ENCODE measurements around the gene ST7. TPM values are rescaled to one million over a fixed set of nuclear protein-coding genes. Genes with fewer than 3 reads are reported as not detected.

The ST7 gene
- total and polyA plus RNA-seq, 2 donors (not counting 3 experiments of a cell fraction or from before 2014, with no cell fraction given), result 18.6 to 24.9 TPM

DNA sequence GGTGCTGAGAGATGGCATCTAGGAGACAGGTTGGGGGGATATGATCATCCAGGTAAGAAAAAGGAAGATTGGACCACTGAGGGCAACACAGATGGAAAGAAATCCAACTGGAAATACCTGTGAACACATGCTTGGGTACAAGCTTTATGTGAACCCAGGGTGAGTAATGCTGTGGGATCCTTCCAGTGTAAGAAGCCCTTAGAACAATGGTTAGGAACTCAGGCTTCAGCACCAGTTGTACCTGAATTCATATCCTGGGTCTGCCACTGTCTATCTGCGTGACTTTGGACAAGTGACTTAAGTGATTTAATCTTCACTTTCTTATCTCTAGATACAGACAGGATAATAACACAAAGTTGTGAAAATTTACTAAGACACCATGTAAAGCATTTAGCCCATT is 131.0 kb downstream of the ST7 start:
- dilution Hi-C loops (cut with MboI; ENCODE audit: extremely low pct_ligation_motif_present, low sequenced_read_pairs) (no loop called here), intact Hi-C loops (cut with micrococcal nuclease) (no loop called here)
- no peaks in the 10 kb centered on the region for H3K9me1 ChIP-seq (replicated peaks; ENCODE audit: control insufficient read depth, extremely low read depth, insufficient read depth, low read length)
- no peak overlapping the region for H3K9ac ChIP-seq (replicated peaks; ENCODE audit: extremely low read depth, insufficient read depth, low read length)
- no peak overlapping the region for H3K27ac ChIP-seq (ENCODE audit: insufficient read depth, low read depth, low read length)
- H4K20me1 ChIP-seq (replicated peaks; ENCODE audit: control insufficient read depth, extremely low read depth, insufficient read depth, low read length), result no peaks in the 10 kb centered on the region
- TF ChIP-seq EZH2 (IDR thresholded peaks at IDR 0.05; ENCODE audit: borderline replicate concordance, low read depth, low read length, severe bottlenecking) (no peak), JUN (IDR thresholded peaks at IDR 0.05; ENCODE audit: borderline replicate concordance, insufficient read depth, insufficient read length, low read depth) (no peak), POLR2A (IDR thresholded peaks at IDR 0.05; ENCODE audit: low read depth, low read length) (no peak), FOS (IDR thresholded peaks at IDR 0.05; ENCODE audit: borderline replicate concordance, insufficient read depth, low read length) (no peak), MYC (IDR thresholded peaks at IDR 0.05; ENCODE audit: low read depth, low read length) (no peak), POLR2AphosphoS5 (IDR thresholded peaks at IDR 0.05; ENCODE audit: insufficient read depth, low read depth, low read length) (no peak)
- TF ChIP-seq, protein P1, sequence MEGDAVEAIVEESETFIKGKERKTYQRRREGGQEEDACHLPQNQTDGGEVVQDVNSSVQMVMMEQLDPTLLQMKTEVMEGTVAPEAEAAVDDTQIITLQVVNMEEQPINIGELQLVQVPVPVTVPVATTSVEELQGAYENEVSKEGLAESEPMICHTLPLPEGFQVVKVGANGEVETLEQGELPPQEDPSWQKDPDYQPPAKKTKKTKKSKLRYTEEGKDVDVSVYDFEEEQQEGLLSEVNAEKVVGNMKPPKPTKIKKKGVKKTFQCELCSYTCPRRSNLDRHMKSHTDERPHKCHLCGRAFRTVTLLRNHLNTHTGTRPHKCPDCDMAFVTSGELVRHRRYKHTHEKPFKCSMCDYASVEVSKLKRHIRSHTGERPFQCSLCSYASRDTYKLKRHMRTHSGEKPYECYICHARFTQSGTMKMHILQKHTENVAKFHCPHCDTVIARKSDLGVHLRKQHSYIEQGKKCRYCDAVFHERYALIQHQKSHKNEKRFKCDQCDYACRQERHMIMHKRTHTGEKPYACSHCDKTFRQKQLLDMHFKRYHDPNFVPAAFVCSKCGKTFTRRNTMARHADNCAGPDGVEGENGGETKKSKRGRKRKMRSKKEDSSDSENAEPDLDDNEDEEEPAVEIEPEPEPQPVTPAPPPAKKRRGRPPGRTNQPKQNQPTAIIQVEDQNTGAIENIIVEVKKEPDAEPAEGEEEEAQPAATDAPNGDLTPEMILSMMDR (IDR thresholded peaks at IDR 0.05; ENCODE audit: extremely low read depth in 1 of 2, insufficient read depth in 1 of 2, low read depth in 1 of 2, low read length in 2 of 2), result no peak
- TF ChIP-seq, protein P2, sequence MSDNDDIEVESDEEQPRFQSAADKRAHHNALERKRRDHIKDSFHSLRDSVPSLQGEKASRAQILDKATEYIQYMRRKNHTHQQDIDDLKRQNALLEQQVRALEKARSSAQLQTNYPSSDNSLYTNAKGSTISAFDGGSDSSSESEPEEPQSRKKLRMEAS (IDR thresholded peaks at IDR 0.05; ENCODE audit: insufficient read depth, insufficient read length), result no peak
- no peaks in the 10 kb centered on the region for H3K27me3 ChIP-seq (ENCODE audit: control insufficient read depth in 2 of 2, insufficient read depth in 2 of 2, low read length in 2 of 2)
- no TSS peak for BruUV-seq (replicated peaks)
- no peak overlapping the region for H3K4me2 ChIP-seq (ENCODE audit: insufficient read depth, low read length)
- peaks cover 1% of the 10 kb centered on the region for H3K79me2 ChIP-seq (ENCODE audit: control insufficient read depth, insufficient read depth, low read length)
- ChIA-PET POLR2A (no interaction called here), CTCF (interaction anchor here (0.6 to 1.6 kb wide), 3 partner anchors 34 to 99 kb away, joined by 3 to 5 read pairs (median 3); no protein-coding TSS in a partner anchor)
- H2AFZ ChIP-seq (ENCODE audit: low read depth, low read length), result no peak overlapping the region
- H3K36me3 ChIP-seq (ENCODE audit: control insufficient read depth in 2 of 2, extremely low read depth in 1 of 2, insufficient read depth in 2 of 2, low read length in 2 of 2), result no peaks in the 10 kb centered on the region
- peaks cover 9% of the 10 kb centered on the region for H3K4me1 ChIP-seq (ENCODE audit: control insufficient read depth, extremely low read depth, insufficient read depth, low read length)
- no peak overlapping the region for H3K4me3 ChIP-seq (replicated peaks in 1 of 3; ENCODE audit: insufficient read depth in 1 of 3, low read depth in 1 of 3, low read length in 3 of 3)
- H3K9me3 ChIP-seq (replicated peaks; ENCODE audit: control insufficient read depth, insufficient read depth, low read length), result no peaks in the 10 kb centered on the region
- FAIRE-seq (no peak), DNase-seq (ENCODE audit: low read depth, low spot score) (no peak)

Data from endothelial cell of umbilical vein (primary cell).